ENCODE results near the gene CCDC61.

CCDC61 gene, protein sequence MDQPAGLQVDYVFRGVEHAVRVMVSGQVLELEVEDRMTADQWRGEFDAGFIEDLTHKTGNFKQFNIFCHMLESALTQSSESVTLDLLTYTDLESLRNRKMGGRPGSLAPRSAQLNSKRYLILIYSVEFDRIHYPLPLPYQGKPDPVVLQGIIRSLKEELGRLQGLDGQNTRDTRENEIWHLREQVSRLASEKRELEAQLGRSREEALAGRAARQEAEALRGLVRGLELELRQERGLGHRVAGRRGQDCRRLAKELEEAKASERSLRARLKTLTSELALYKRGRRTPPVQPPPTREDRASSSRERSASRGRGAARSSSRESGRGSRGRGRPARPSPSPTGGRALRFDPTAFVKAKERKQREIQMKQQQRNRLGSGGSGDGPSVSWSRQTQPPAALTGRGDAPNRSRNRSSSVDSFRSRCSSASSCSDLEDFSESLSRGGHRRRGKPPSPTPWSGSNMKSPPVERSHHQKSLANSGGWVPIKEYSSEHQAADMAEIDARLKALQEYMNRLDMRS

DNA sequence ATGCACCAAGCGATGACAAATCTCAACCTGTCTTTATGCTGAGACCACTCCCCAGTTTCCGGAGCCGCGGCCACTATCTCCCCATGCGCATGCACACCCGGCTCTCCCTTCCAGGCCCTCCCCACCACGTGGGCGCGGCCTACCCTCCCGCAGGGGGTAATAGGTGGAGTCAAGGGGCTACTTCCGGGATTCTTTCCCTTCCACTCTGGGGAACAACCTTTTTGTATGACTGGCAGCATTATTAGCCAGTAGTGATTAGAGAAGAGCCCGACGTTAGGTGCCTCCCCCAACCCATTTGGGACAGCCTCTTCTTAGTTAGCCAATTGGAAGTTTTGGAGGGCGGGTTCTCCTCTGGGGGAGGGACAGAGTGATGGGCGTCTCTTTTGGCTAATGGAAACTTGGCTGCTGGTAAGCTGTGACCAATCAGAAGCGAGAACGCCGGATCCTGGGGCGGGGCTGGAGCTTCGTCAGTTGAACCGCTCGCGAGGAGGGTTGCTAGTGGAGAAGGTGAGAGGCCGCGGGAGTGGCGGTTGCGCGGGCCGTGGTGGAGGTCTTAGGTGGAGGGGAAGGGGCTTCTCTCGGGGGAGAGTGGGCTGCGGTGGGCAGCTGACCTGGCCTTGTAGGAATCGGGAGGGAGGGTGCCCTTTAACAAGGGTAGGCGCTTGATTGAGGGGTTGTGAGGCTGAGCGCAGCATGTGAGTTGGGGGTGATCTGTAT, at the start of gene CCDC61:
Gene CCDC61, plus strand, starts transcription at position 470 of the 717 bp plus-strand sequence. CDS start 7,552 bp downstream, outside the sequence.
- DNase-seq (ENCODE audit: low read depth), result peak; percentile 88

DNA sequence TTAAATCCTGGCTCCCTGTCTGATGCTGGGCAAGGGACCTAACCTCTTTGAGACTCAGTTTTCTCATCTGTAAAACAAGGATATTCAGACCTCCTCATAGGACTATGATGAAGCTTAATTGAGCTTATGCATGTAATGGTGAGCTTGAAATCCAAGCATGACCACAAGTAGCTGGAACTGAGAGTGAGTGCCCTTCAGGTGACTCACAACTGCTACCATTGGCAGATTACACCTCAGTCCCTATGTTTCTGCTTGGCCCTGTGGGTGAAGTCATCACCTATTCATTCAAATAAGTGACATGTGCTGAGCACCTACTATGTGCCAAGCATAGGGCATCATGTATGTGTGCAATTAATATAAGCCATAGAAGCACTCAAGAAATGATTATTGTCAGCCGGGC, 47.3 kb upstream of the CCDC61 start:
- no peak for DNase-seq (ENCODE audit: low read depth)

DNA sequence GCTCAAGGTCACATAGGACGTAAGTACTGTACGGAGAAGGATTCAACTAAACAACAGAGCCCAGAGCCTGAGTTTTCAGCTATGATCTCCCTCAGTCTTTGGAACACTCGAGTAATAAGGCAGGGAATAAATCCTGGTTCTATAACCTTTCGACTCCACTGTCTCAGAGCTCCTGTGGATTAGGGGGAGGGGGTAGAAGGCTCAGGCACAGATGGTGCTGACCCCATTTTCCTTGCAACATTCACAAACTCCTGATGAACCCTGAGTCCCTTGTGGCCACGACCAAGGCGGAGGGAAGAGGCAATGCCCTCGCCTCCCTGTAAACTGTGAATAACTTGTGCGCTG, 43.0 kb upstream of the CCDC61 start:
- no peak for DNase-seq (ENCODE audit: low read depth)

DNA sequence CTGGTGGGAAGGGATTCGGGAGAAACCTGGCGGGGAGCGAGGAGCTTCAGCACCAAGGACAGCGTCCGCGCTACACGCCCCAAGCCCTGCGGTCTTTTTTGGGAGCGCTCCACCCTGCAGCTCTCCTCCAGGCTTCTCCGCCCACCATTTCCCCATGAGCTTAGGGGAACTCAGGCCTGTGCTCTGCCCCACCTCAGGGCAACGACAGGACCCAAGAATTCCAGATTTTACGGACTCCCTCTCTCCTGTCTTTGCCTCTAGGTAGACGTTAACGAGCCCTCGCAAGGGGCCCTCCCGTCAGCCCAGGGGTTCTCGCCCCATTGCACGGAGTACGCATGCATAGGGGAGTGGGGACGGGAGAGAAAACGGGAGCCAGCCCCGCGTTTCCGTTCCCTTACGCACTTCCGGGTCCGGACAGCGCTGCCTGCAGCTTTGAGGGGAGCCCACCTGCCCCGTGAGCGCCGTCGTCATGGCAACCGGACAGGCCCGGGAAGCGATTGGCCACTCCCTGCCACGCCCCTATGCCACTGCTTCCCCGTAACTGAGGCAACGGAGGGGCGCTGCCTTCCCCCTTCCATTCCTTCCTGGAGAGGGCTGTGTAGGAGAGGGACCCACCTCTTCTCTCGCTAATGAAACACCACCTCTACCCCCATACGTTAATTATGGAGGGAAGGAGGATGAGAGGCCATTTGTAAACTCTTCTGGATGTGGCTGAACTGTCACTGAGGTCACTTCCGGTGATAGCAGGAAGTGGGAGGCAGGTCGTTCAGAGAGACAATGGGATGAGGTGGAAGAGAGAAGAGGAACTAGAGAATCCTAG, 42.4 kb upstream of the CCDC61 start:
- DNase-seq (ENCODE audit: low read depth), result peak; percentile 15

DNA sequence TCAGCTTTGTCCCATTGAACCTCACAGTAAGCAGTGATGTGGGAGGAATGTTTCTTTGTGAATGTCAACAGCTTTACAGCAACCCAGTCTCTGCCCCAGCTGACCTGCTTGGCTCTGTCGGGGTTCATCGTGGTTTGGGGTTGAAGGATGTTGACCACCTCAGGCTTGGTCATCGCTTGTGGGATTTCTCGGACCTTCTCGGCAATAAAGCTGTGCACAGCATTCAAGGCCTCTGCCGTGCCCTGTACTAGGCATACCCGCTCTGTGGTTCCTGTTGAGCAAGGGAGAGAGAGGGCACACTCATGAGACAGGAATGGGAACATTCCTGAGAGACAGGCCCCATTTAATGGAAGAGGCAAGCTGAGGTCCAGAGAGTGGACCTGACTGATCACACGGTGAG, 41.6 kb upstream of the CCDC61 start:
- DNase-seq (ENCODE audit: low read depth), result no peak

DNA sequence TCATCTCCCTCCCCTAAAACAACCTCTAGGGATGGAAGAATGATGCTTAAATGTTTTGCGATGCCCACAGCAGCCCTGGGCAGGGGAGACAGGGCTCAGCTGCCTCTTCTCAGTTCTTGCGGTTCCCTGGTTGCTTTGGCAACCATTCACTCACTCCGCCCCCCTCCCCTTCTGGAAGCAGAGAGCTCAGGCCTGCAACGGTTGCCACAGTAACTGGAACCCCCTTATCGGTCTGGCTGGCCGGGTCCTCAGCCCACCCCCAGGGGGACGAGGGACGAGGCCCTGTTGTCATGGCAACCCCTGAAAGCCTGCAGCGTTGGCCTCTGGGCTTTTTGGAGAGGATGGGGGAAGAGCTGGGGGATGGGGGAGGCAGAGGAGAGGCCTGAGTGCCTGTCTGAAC, 41.1 kb upstream of the CCDC61 start:
- no peak for DNase-seq (ENCODE audit: low read depth)

DNA sequence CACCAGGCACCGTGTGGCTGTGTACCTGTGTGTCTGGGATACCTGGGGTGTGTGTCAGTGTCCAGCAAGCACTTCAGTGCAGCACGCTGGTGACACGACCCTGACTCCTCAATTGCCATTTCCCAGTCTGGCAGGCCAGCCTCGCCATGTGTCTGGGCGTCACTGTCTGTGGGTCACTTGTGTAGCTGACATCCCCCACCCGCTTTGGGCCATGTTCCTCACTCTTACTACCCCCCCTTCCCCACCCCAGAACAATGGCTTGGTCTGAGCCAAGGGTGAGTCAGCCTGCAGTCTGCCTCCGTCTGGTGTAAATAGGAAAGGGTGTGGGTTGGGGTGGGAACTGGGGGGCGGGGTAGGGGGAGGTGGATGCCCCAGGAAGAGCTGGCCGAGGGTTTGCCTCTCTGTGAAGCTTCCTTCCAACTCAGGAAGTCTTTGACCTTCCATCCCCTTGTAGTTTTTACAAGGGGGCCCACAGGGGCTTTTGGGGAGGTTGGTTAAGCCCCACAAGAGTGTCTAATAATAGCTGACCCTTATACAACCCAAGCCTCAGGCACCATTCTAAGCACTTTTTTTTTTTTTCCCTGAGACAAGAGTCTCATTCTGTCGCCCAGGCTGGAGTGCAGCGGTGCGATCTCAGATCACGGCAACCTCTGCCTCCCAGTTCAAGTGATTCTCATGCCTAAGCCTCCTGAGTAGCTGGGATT, 39.2 kb upstream of the CCDC61 start:
- DNase-seq (ENCODE audit: low read depth), result no peak

DNA sequence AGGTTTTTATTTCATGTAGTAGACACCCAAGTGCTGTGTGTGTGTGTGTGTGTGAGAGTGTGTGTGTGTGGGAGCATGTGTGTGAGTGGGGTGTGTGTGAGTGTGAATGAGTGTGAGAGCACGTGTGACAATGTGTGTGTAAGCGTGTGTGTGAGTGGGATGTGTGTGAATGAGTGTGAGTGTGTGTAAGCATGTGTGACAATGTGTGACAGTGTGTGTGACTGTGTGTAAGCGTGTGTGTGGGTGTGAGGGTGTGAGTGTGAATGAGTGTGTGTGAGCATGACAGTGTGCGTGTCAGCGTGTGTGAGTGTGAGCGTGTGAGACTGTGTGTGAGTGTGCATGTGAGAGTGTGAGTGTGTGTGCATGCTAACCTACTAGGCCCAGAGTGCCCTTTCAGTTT, 36.9 kb upstream of the CCDC61 start:
- DNase-seq (ENCODE audit: low read depth), result no peak

DNA sequence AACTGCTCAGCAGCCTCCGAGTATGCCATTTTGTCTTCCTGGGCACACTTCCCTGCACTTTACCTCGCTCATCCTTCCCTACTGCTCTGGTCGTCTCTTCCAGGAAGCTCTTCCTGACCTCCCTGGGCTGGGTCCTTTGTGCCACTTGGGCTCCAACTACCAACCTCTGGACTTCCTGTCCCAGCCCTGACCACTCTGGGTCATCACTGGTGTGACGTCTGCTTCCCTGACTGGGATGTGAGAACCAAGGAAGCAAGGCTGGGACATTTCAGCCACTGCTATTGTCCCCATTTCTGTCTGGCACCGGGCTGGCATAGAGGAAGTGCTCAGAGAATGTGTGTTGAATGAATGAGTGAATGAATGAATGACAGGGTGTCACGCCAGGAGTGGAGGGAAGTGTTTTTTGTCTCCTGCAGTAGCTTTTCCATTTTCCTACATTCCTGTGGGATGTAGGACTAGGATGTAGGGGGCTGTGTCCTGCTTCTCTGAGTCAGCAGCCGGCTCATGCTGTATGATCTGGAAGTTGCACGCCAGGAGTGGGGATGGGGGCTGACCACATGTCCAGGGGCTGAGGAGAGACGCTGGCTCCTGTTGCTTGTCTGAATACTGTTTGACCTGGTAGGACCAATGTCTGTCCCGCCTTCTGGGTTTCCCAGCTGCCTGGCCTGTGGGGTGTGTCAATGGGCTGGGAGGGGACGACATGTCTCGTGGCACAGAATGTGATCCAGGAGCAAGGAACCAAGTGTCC, 36.3 kb upstream of the CCDC61 start:
- DNase-seq (ENCODE audit: low read depth), result no peak

DNA sequence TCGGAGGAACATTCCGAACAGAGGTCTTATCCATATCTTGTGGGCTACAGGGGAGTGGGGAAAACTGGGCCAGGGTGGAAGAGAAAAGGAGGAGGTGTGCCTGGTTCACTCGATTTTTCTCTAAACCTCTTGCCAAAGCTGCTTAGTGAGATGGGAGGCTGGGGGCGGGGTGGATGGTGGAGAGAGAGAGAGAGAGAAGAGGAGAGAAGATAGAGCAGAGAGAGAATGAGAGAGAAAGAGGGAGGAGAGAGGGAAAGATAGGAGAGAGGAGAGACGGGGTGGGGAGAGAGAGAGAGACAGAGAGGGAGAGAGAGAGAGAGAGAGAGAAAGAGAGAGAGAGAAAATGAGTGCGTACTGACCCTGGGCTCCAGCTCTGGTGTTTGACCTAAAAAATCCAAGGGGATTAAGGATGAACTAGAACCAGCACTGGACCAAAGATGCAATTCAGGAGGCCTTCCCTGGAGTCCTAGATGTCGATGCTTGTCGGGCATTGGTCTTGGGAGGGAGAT, 35.7 kb upstream of the CCDC61 start:
- DNase-seq (ENCODE audit: low read depth), result no peak

DNA sequence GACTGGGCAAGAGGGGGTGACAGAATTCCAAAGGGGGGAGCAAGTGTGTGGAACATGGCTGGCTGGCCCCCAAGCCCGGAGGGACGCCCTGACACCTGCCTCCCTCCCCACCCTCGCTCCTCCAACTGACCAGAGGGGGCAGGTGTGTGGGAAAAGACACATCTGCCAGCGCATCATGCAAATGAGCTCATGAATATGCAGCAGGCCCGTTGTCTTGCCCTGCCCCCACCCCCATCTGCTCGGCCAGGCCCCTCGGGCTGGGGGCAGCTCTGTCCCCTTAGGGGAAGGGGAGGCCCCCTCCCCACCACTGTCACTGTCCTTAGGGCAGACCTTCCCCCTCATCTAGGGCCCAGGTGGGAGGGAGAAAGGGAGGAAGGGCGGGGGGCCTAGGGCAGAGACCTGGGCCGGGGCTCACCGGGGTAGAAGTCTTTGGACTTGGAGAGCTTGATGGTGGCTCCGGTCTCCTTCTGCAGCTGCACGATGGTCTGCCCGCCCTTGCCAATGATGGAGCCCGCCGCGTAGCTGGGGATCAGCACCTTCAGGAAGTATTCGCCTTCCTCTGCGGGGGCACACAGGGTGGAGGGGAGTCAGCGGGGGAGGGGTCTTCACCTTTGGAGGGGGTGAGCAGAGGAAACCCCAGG, 34.6 kb upstream of the CCDC61 start:
- no peak for DNase-seq (ENCODE audit: low read depth)

DNA sequence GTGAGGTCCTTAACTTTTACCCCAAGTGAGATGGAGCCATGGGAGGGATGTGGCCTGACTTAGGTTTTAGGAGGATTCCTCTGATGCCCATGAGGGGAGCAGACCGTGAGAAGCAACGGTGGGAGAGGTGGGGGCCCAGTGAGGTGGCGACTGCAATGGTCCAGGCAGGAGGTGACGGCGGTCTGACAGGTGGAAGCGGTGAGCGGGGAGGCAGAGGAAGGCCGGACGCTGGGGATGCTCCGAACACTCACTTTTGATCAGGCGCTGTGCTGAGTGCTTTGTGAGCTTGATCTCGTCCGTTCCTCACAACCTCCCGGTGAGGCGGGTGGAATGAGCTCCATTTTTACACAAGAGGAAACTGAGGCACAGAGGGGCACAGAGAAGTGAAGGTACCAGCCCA, 33.2 kb upstream of the CCDC61 start:
- no peak for DNase-seq (ENCODE audit: low read depth)

DNA sequence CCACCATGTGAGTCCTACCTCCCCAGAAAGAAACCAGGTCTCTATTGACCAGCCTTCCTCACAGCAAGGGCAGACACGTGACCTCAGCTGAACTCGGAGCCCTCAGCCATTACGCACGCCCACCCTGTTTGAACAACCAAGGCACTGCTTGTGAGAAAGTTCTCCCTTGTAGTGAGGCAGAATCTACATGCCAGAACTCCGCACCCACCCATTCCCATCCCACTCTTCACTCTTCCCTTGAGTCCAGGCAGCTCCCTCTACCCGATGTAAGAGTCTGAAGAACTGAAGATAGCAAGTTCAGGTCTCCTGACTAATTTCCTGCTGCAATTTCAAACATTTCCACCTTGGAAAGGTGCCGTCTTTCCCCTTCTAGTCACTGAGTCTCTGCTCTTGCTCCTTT, 28.0 kb upstream of the CCDC61 start:
- DNase-seq (ENCODE audit: low read depth), result no peak

DNA sequence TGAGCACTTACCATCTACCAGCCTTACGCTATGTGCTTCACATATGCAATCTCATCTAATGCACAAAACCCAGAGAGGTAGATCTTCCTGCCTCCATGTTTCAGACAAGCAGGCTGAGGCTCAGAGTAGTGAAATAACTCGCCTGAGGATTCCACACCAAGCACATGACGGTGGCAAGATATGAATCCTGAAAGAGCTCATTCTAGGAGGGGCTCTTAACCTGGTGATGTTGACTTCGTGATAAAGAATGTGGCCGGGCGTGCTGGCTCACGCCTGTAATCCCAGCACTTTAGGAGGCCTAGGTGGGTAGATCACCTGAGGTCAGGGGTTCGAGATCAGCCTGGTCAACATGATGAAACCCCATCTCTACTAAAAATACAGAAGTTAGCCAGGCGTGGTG, 26.6 kb upstream of the CCDC61 start:
- DNase-seq (ENCODE audit: low read depth), result no peak

DNA sequence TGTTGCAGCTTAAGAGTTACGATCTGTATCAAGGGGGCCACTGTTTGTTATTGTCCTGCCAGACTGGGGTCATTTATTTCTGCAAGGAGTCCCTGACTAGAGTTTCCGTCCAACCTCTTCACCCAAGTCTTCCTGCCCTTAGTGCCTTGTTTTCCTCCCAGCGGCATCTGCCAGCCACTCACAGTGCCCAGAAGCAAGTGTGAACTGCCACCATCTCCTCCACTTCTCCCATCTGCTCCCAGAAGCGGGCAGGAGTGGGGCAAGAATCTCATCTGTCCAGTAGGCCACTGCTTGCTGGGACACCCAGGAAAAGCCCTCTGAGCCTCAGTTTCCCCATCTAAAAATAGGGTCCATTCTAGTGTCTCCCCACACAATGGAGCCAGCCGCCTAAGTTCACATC, 25.6 kb upstream of the CCDC61 start:
- no peak for DNase-seq (ENCODE audit: low read depth)

DNA sequence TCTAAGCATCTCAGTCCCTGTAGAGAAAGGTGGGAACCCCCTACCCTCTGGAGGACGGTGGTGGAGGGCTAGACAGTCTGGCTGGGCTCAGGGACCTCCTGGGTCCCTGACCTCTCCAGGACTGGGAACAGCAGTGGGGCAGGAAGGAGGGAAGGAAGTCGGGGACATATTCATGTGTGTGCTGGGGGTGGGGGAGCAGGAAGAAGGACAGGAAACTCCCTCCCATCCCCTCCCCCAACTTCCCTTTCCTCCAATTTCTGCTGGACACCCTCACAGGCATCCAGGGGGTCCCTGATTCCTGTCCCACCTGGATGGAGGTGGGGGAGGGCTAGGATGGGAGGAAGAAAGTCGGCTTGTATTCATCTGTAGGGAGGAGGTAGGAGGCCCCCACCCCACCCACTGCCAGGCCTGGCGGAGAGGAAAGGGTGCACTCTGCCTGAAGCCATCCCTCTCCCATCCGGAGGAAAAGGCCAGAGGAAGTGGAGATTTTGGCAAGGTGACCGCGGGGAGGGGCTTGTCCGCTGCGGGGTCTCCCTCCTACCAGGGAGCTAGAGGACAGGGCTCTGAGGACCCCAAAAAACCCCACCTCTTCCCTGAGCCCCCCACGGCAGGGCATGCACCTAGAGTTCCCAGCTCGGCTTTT, 23.9 kb upstream of the CCDC61 start:
- no peak for DNase-seq (ENCODE audit: low read depth)

DNA sequence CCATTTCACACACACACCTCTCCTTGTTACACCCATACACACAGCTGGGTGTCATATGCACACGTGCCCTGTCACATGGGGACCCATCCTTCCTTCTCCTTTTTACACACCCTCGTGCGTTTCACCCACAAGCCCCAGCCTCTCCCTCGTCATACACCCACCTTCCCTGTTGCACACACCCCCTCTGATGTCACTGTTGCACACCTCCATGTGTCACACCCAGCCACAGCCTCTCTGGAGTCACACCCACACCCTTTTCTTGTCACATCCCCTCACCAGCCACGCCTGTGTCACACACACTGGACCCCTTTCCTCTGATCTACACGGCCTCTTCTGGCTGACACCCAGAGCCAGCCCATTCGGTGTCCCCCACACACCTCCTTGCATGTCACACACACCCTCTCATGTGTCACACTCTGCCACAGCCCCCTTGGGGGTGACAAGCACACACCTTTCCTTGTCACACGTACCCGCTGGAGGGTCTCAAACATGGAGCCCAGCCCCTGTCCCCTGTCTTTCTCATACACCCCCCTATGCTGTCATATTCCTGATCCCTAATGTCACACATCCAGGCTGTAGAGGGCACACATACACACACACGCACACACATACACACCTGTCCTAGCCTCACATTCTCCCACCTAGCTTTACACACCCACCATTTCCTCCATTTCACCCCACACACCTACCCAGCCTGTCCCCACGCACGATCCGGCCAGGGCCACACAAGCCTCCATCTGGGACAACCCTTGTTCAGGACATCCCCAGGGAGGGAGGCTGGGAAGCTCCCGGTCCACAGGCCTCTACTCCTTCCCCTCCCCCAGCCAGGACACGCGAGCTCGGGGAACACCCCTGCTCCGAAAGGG, 23.0 kb upstream of the CCDC61 start:
- DNase-seq (ENCODE audit: low read depth), result no peak

DNA sequence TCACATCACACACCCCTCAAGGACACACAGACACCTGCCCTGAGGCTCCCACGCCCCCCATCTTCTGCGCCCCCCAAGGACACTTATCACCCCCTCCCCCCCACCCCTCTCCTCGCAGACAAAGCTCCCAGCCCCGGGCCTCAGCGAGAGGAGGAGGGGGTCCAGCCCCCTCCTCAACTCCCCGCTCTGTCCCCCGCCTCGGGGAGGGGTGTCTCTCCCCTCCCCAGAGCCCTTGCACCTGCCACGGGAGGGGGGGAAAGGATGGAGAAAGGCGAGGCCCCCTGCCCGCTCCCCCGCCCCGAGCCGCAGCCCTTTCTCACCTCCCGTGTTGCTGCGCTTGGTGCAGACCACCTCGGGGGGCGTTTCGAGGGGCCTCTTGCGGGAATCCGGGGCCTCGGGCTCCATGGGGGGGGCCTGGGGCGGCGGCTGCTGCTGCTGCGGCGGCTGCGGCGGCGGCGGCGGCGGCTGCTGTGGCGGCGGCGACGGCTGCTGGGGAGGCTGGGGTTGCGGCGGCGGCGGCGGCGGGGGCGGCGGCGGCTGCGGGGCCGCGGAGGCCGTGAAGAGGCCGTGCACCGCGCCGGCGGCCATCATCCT, 22.2 kb upstream of the CCDC61 start:
- no peak for DNase-seq (ENCODE audit: low read depth)
